ENCODE data around the gene LYZL1.
A peak's percentile ranks its signal among the peaks of the same experiment; 100 is the strongest.
"Not testable (repeated sequence)": the region's sequence is repeated elsewhere in the genome, so short reads cannot be mapped to it uniquely, and the experiment has no call there.

The LYZL1 gene

GRCh38 chr10:29327746-29328102 is 38.9 kb downstream of the LYZL1 start:
- ChIA-PET POLR2A (no interaction called here), CTCF (interaction anchor here (0.7 to 1.3 kb wide), 4 partner anchors 16 to 663 kb away, joined by 3 to 6 read pairs (median 4); no protein-coding TSS in a partner anchor)
- no peak for TF ChIP-seq CTCF (IDR thresholded peaks at IDR 0.05; ENCODE audit: insufficient read depth, low read length, missing control alignments)
- no peak for DNase-seq (ENCODE audit: low read depth, low spot score)
- H3K4me3 ChIP-seq (ENCODE audit: low read depth, low read length), result no peak overlapping the region

GRCh38 chr10:29328983-29329382 is 40.1 kb downstream of the LYZL1 start:
- TF ChIP-seq CTCF (IDR thresholded peaks at IDR 0.05; ENCODE audit: insufficient read depth, low read length, missing control alignments), result no peak
- H3K4me3 ChIP-seq (ENCODE audit: low read depth, low read length), result no peak overlapping the region
- ChIA-PET POLR2A (interaction anchor here (0.6 kb wide), 1 partner anchor 531 kb away, joined by 3 read pairs; no protein-coding TSS in a partner anchor), CTCF (interaction anchor here (1.1 to 1.3 kb wide), 4 partner anchors 24 to 664 kb away, joined by 3 to 6 read pairs (median 4); no protein-coding TSS in a partner anchor)
- DNase-seq (ENCODE audit: low read depth, low spot score), result peak; percentile 41

GRCh38 chr10:29329420-29329819 is 40.5 kb downstream of the LYZL1 start:
- ChIA-PET POLR2A (no interaction called here), CTCF (interaction anchor here (0.6 to 1.2 kb wide), 4 partner anchors 25 to 675 kb away, joined by 3 to 4 read pairs (median 3); no protein-coding TSS in a partner anchor)
- no peak overlapping the region for H3K4me3 ChIP-seq (ENCODE audit: low read depth, low read length)
- DNase-seq (ENCODE audit: low read depth, low spot score), result no peak
- TF ChIP-seq CTCF (IDR thresholded peaks at IDR 0.05; ENCODE audit: insufficient read depth, low read length, missing control alignments), result no peak

- DNase-seq (ENCODE audit: low read depth, low spot score), result no peak
- H3K4me3 ChIP-seq (ENCODE audit: low read depth, low read length), result no peak overlapping the region
- TF ChIP-seq CTCF (IDR thresholded peaks at IDR 0.05; ENCODE audit: insufficient read depth, low read length, missing control alignments), result no peak
- ChIA-PET POLR2A (no interaction called here), CTCF (no interaction called here)
Measured at GRCh38 chr10:29332061-29332760, 43.3 kb downstream of the LYZL1 start.

GRCh38 chr10:29332761-29333148 is 43.9 kb downstream of the LYZL1 start:
- H3K4me3 ChIP-seq (ENCODE audit: low read depth, low read length), result no peak overlapping the region

GRCh38 chr10:29337526-29337925 is 48.7 kb downstream of the LYZL1 start:
- POLR2A ChIA-PET; CTCF ChIA-PET; DNase-seq (ENCODE audit: low read depth, low spot score); H3K4me3 ChIP-seq (ENCODE audit: low read depth, low read length): not testable (repeated sequence)

More at GRCh38 chr10:29332761-29333148, 43.9 kb downstream of the LYZL1 start:
- TF ChIP-seq CTCF (IDR thresholded peaks at IDR 0.05; ENCODE audit: insufficient read depth, low read length, missing control alignments), result no peak
- CTCF ChIA-PET, result no interaction called here
- POLR2A ChIA-PET, result no interaction called here
- no peak for DNase-seq (ENCODE audit: low read depth, low spot score)

- DNase-seq (ENCODE audit: low read depth, low spot score), result no peak
- ChIA-PET CTCF (interaction anchor here (0.8 to 1.3 kb wide), 2 partner anchors 10 to 42 kb away, joined by 3 read pairs; no protein-coding TSS in a partner anchor), POLR2A (no interaction called here)
- TF ChIP-seq CTCF (IDR thresholded peaks at IDR 0.05; ENCODE audit: insufficient read depth, low read length, missing control alignments), result no peak
- no peak overlapping the region for H3K4me3 ChIP-seq (ENCODE audit: low read depth, low read length)
Measured at GRCh38 chr10:29343607-29344038, 54.8 kb downstream of the LYZL1 start.

Data from AG04449 (cell line).